ENCODE results near the gene CYP2C9. TPM values are rescaled to one million over a fixed set of nuclear protein-coding genes. Genes with fewer than 3 reads are reported as not detected.
A peak's percentile ranks its signal among the peaks of the same experiment; 100 is the strongest.

The CYP2C9 gene
- total and polyA plus RNA-seq, 4 donors = 4.3 to 1,789 (median 1,299) TPM

GRCh38 chr10:95034401-95034800, 95.9 kb downstream of the CYP2C9 start:
- H3K4me1 ChIP-seq (ENCODE audit: control insufficient read depth in 4 of 4, insufficient read depth in 4 of 4, low read length in 3 of 4) = no peaks in the 10 kb centered on the region
- no peak overlapping the region for H3K27ac ChIP-seq (ENCODE audit: low read depth in 1 of 2, low read length in 2 of 2)
- H3K27me3 ChIP-seq (ENCODE audit: control insufficient read depth in 4 of 4, insufficient read depth in 4 of 4, low read length in 3 of 4) = no peaks in the 10 kb centered on the region
- peaks cover 2 to 29% (median 20%) of the 10 kb centered on the region in 4 donors for H3K36me3 ChIP-seq (ENCODE audit: control insufficient read depth in 4 of 4, insufficient read depth in 3 of 4, low read depth in 1 of 4, low read length in 3 of 4)
- no peaks in the 10 kb centered on the region for H3K9me3 ChIP-seq (ENCODE audit: control insufficient read depth in 4 of 4, low read length in 3 of 4)
- TF ChIP-seq SP1 (IDR thresholded peaks at IDR 0.05) (no peak), REST (IDR thresholded peaks at IDR 0.05) (no peak)
- no peak for DNase-seq (ENCODE audit: low spot score)
- H3K4me3 ChIP-seq (ENCODE audit: low read depth in 1 of 3, low read length in 3 of 3) = no peak overlapping the region
- WGBS = 52% methylated on average over 4 of the region's 4 CpGs
- H3K9ac ChIP-seq (ENCODE audit: low read depth in 1 of 2, low read length in 2 of 2) = no peak overlapping the region

GRCh38 chr10:95035332-95036295, 97.2 kb downstream of the CYP2C9 start:
- Histone ChIP-seq H3K9ac (ENCODE audit: low read depth in 1 of 2, low read length in 2 of 2) (no peak overlapping the region), H3K4me3 (ENCODE audit: low read depth in 1 of 3, low read length in 3 of 3) (no peak overlapping the region), H3K36me3 (ENCODE audit: control insufficient read depth in 4 of 4, insufficient read depth in 3 of 4, low read depth in 1 of 4, low read length in 3 of 4) (peaks cover 2 to 41% (median 32%) of the 10 kb centered on the region in 4 donors), H3K9me3 (ENCODE audit: control insufficient read depth in 4 of 4, low read length in 3 of 4) (no peaks in the 10 kb centered on the region), H3K27me3 (ENCODE audit: control insufficient read depth in 4 of 4, insufficient read depth in 4 of 4, low read length in 3 of 4) (no peaks in the 10 kb centered on the region), H3K4me1 (ENCODE audit: control insufficient read depth in 4 of 4, insufficient read depth in 4 of 4, low read length in 3 of 4) (no peaks in the 10 kb centered on the region), H3K27ac (ENCODE audit: low read depth in 1 of 2, low read length in 2 of 2) (peak overlapping the region; percentile 32 to 47)
- WGBS = 25% methylated on average over 4 of the region's 4 CpGs
- DNase-seq (ENCODE audit: low spot score) = no peak
- TF ChIP-seq FOXA1 (IDR thresholded peaks at IDR 0.05) = no peak
- no peak for TF ChIP-seq YY1 (IDR thresholded peaks at IDR 0.05)
- no peak for TF ChIP-seq SP1 (IDR thresholded peaks at IDR 0.05)
- no peak for TF ChIP-seq NR2F2 (IDR thresholded peaks at IDR 0.05)
- peak; percentile 69 to 78 for TF ChIP-seq RXRA (IDR thresholded peaks at IDR 0.05)
- no peak for TF ChIP-seq FOXA2 (IDR thresholded peaks at IDR 0.05)
- TF ChIP-seq HNF4G (IDR thresholded peaks at IDR 0.05) = no peak
- no peak for TF ChIP-seq ATF3 (IDR thresholded peaks at IDR 0.05)
- no peak for TF ChIP-seq TAF1 (conservative IDR thresholded peaks at IDR 0.05)
- no peak for TF ChIP-seq ZBTB33 (IDR thresholded peaks at IDR 0.05)
- no peak for TF ChIP-seq GABPA (IDR thresholded peaks at IDR 0.05 in 1 of 2, conservative IDR thresholded peaks at IDR 0.05 in 1 of 2)
- peak in 1 of 2 donors; percentile 44 for TF ChIP-seq EGR1 (IDR thresholded peaks at IDR 0.05; ENCODE audit: low read depth in 2 of 2)
- TF ChIP-seq HNF4A (conservative IDR thresholded peaks at IDR 0.05) = peak in 1 of 2 donors; percentile 9
- TF ChIP-seq JUND (IDR thresholded peaks at IDR 0.05) = peak in 1 of 2 donors; percentile 30
- no peak for TF ChIP-seq MAX (IDR thresholded peaks at IDR 0.05)
- TF ChIP-seq RAD21 (IDR thresholded peaks at IDR 0.05) = no peak
- TF ChIP-seq REST (IDR thresholded peaks at IDR 0.05) = no peak
- no peak for TF ChIP-seq CTCF (IDR thresholded peaks at IDR 0.05; ENCODE audit: low read depth, low read length, missing input control)
